Type B pancreatic cell (in vitro differentiated cells): ENCODE data around the gene ABI3. TPM values are rescaled to one million over a fixed set of nuclear protein-coding genes. Genes with fewer than 3 reads are reported as not detected.

ENCODE experiments used
- DNase-seq: peaks from one replicate; pipeline ENCODE4 v3.0.0; 2021; ENCODE audit warnings: mixed read lengths; ENCODE audit not compliant: unreplicated experiment; ENCODE audit errors: extremely low spot score
- H3K27ac Mint-ChIP-seq: 2 replicates; pipeline ENCODE4 v1.8.0; 2021; ENCODE audit warnings: mild to moderate bottlenecking, mixed read lengths
- H3K27me3 Mint-ChIP-seq: 2 replicates; pipeline ENCODE4 v1.8.0; 2021; ENCODE audit warnings: mixed read lengths
- H3K36me3 Mint-ChIP-seq: 2 replicates; pipeline ENCODE4 v1.8.0; 2021; ENCODE audit warnings: mixed read lengths
- H3K4me1 Mint-ChIP-seq: one replicate; pipeline ENCODE4 v1.8.0; 2021; ENCODE audit warnings: mixed read lengths; ENCODE audit not compliant: unreplicated experiment
- H3K4me3 Mint-ChIP-seq: 2 replicates; pipeline ENCODE4 v1.8.0; 2021; ENCODE audit warnings: mild to moderate bottlenecking, mixed read lengths
- H3K9me3 Mint-ChIP-seq: 2 replicates; pipeline ENCODE4 v1.8.0; 2021; ENCODE audit warnings: mixed read lengths
- total RNA-seq: library from RNA; stranded (reverse); gene quantifications from 2 replicates; pipeline ENCODE4 v1.2.1, GENCODE V29; 2021; ENCODE audit warnings: low replicate concordance
- TF ChIP-seq, protein P1 (sequence below): fragments of 200-600 bp; sonication (generic); conservative IDR thresholded peaks from 2 replicates; pipeline ENCODE4 v1.5.0; 2021; ENCODE audit warnings: antibody characterized with exemption, mild to moderate bottlenecking

ABI3 gene
- total RNA-seq, 1 donor from 2014 or later = 0.31 TPM

DNA sequence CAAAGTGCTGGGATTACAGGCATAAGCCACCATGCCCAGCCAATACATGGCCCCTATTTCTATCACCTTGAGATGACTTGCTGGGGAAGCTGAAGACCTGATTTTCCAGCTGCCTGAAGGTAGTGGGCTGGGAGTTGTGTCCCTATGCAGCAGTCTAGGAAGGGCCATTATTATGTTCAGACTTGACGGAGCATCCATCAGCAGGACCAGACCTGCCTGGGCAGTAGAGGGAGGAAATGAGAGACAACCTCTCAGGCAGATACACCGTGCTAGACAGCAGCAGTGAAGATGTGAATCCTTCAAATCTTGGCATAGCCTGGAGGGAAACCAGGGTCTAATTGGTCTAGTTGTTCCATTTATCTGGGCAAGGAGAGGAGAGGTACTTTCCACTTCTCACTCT, 55.7 kb downstream of the ABI3 start:
- H3K36me3 Mint-ChIP-seq = no peaks in the 10 kb centered on the region
- peaks cover 1% of the 10 kb centered on the region for H3K4me1 Mint-ChIP-seq
- TF ChIP-seq, protein P1, sequence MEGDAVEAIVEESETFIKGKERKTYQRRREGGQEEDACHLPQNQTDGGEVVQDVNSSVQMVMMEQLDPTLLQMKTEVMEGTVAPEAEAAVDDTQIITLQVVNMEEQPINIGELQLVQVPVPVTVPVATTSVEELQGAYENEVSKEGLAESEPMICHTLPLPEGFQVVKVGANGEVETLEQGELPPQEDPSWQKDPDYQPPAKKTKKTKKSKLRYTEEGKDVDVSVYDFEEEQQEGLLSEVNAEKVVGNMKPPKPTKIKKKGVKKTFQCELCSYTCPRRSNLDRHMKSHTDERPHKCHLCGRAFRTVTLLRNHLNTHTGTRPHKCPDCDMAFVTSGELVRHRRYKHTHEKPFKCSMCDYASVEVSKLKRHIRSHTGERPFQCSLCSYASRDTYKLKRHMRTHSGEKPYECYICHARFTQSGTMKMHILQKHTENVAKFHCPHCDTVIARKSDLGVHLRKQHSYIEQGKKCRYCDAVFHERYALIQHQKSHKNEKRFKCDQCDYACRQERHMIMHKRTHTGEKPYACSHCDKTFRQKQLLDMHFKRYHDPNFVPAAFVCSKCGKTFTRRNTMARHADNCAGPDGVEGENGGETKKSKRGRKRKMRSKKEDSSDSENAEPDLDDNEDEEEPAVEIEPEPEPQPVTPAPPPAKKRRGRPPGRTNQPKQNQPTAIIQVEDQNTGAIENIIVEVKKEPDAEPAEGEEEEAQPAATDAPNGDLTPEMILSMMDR = no peak
- H3K4me3 Mint-ChIP-seq = no peak overlapping the region
- peaks cover 13% of the 10 kb centered on the region for H3K27me3 Mint-ChIP-seq
- no peaks in the 10 kb centered on the region for H3K9me3 Mint-ChIP-seq
- H3K27ac Mint-ChIP-seq = no peak overlapping the region
- DNase-seq = no peak

DNA sequence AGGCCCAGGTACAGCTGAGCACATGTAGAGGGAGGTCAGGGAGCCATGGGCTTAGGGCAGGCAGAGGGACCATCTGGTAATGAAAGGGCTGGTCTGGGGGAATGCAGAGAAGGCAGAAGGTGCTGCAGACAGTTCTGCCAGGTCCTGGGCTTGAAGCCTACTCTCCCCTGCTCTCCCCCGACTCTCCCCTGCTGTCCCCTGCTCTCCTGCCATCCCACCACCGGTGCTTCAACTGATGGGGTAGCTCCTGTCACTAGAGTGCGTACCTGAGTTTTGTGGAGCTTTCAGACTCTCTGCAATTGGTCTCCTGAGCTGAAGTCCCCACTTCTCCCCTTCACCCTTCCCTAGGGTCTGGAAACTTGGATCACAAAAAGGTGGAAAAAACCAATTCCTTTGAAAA, 57.4 kb downstream of the ABI3 start:
- H3K27ac Mint-ChIP-seq = no peak overlapping the region
- H3K27me3 Mint-ChIP-seq = peaks cover 7% of the 10 kb centered on the region
- no peak overlapping the region for H3K4me3 Mint-ChIP-seq
- H3K9me3 Mint-ChIP-seq = no peaks in the 10 kb centered on the region
- DNase-seq = no peak
- no peaks in the 10 kb centered on the region for H3K36me3 Mint-ChIP-seq
- TF ChIP-seq, protein P1 = no peak
- no peaks in the 10 kb centered on the region for H3K4me1 Mint-ChIP-seq

DNA sequence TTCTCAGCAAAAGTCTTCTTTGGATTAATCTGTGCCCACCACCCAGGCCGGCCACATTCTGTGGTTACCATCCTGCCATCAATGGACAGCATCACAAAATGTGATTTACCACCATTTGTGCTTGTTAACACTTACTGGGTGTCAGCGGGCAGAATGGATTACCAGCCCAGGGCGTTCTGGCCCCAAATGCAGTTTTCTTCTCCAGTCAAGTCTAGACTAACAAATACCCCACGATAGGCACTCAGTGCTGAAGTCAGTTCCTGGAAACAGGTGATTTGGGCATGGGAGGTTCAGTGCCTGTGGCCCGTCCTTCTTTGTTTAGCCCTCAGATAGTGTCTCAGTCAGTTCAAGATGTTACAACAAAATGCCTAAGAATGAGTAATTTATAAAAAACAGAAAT, 58.8 kb downstream of the ABI3 start:
- Mint-ChIP-seq H3K4me3 (no peak overlapping the region), H3K27me3 (peaks cover 4% of the 10 kb centered on the region), H3K9me3 (no peaks in the 10 kb centered on the region), H3K27ac (no peak overlapping the region), H3K36me3 (no peaks in the 10 kb centered on the region), H3K4me1 (no peaks in the 10 kb centered on the region)
- TF ChIP-seq, protein P1 = no peak
- no peak for DNase-seq

Other genes with a start within 250 kb of the ABI3 start
- 0.69 TPM in 1 of 2 replicates, not detected in the other for gene GIP, start 242.1 kb upstream of the ABI3 start, total RNA-seq
- gene IGF2BP1, start 213.3 kb upstream of the ABI3 start, total RNA-seq = 104 and 232 TPM in 2 replicates
- gene B4GALNT2, start 77.9 kb upstream of the ABI3 start, total RNA-seq = 0.60 and 3.7 TPM in 2 replicates
- gene GNGT2, start 133 bp upstream of the ABI3 start, total RNA-seq = 0.34 TPM in 1 of 2 replicates, not detected in the other
- 0.81 TPM in 1 of 2 replicates, not detected in the other for gene PHOSPHO1, start 20.1 kb downstream of the ABI3 start, total RNA-seq
- 39.6 and 42.3 TPM in 2 replicates for gene ZNF652, start 151.5 kb downstream of the ABI3 start, total RNA-seq
- gene PHB1, start 204.2 kb downstream of the ABI3 start, total RNA-seq = 231 and 270 TPM in 2 replicates